Epithelial cell of proximal tubule (primary cell): ENCODE data around the gene MBNL1. TPM values are rescaled to one million over a fixed set of nuclear protein-coding genes. Genes with fewer than 3 reads are reported as not detected.

Source experiments
- DNase-seq: peaks from one replicate; pipeline ENCODE4 v3.0.0-alpha.2; 2011; ENCODE audit warnings: low read depth
- H3K4me3 ChIP-seq: 2 replicates; pipeline ENCODE4 v1.5.1; 2011; ENCODE audit warnings: low read depth, mild to moderate bottlenecking, low read length
- CTCF ChIP-seq: conservative IDR thresholded peaks from 2 replicates; pipeline ENCODE4 v1.5.1; 2012; ENCODE audit warnings: low read depth, mild to moderate bottlenecking, low read length
- total RNA-seq: library from RNA; depleted of rRNA; stranded (reverse); fragments of >200 nt; gene quantifications from 2 replicates; pipeline ENCODE4 v1.2.3, GENCODE V29; 2015

MBNL1 gene
- total RNA-seq, 1 donor from 2014 or later: 75.3 TPM

GRCh38 chr3:152317184-152317583, 48.5 kb downstream of the MBNL1 start:
- H3K4me3 ChIP-seq: no peak overlapping the region
- no peak for TF ChIP-seq CTCF
- no peak for DNase-seq

GRCh38 chr3:152317956-152318355, 49.2 kb downstream of the MBNL1 start:
- TF ChIP-seq CTCF: no peak
- no peak overlapping the region for H3K4me3 ChIP-seq
- no peak for DNase-seq

- TF ChIP-seq CTCF: no peak
- DNase-seq: no peak
- H3K4me3 ChIP-seq: no peak overlapping the region
Measured at GRCh38 chr3:152318512-152318911, 49.8 kb downstream of the MBNL1 start.

GRCh38 chr3:152319256-152319655, 50.5 kb downstream of the MBNL1 start:
- no peak for TF ChIP-seq CTCF
- no peak for DNase-seq
- no peak overlapping the region for H3K4me3 ChIP-seq

- H3K4me3 ChIP-seq: no peak overlapping the region
- no peak for TF ChIP-seq CTCF
- DNase-seq: no peak
Measured at GRCh38 chr3:152319831-152320617, 51.3 kb downstream of the MBNL1 start.

- H3K4me3 ChIP-seq: no peak overlapping the region
- no peak for DNase-seq
- TF ChIP-seq CTCF: no peak
Measured at GRCh38 chr3:152321200-152321954, 52.6 kb downstream of the MBNL1 start.
